SK-N-SH treated with all-trans-retinoic acid at 6 μM for 48 hours (cell line): ENCODE data around the gene LENG9.

Experiments used
- ATAC-seq: fragments of 200-7000 bp; cut with Tn5 transposase; 3 replicates; pipeline ENCODE4 v1.9.1; 2020; ENCODE audit warnings: mild to moderate bottlenecking, moderate library complexity
- ARNTL ChIP-seq: fragments of 450-650 bp; formaldehyde crosslinking; IDR thresholded peaks from 2 replicates; pipeline ENCODE4 v1.5.0; 2020; ENCODE audit warnings: low read depth, mild to moderate bottlenecking, moderate library complexity, borderline replicate concordance
- BACH2 ChIP-seq: fragments of 250-450 bp; sonication (Bioruptor Pico); IDR thresholded peaks from 2 replicates; pipeline ENCODE4 v1.9.0; 2021; ENCODE audit warnings: mild to moderate bottlenecking, borderline replicate concordance
- CSDC2 ChIP-seq: fragments of 250-450 bp; sonication (Bioruptor Pico); IDR thresholded peaks from 2 replicates; pipeline ENCODE4 v1.5.0; 2020; ENCODE audit warnings: mild to moderate bottlenecking, moderate library complexity
- CSRNP3 ChIP-seq: fragments of 250-450 bp; sonication (Bioruptor Pico); IDR thresholded peaks from 2 replicates; pipeline ENCODE4 v1.5.1; 2021; ENCODE audit warnings: mild to moderate bottlenecking, moderate library complexity
- ESRRG ChIP-seq: fragments of 250-450 bp; sonication (Bioruptor Pico); IDR thresholded peaks from 2 replicates; pipeline ENCODE4 v1.6.1; 2021; ENCODE audit warnings: mild to moderate bottlenecking
- GLIS3 ChIP-seq: fragments of 250-450 bp; sonication (Bioruptor Pico); IDR thresholded peaks from 2 replicates; pipeline ENCODE4 v1.5.0; 2020; ENCODE audit warnings: mild to moderate bottlenecking, moderate library complexity
- ISL1 ChIP-seq: fragments of 250-450 bp; sonication (Bioruptor Pico); IDR thresholded peaks from 2 replicates; pipeline ENCODE4 v2.1.2; 2022; ENCODE audit warnings: mild to moderate bottlenecking, moderate library complexity
- OSR1 ChIP-seq: fragments of 250-450 bp; sonication (Bioruptor Pico); IDR thresholded peaks from 2 replicates; pipeline ENCODE4 v1.8.0; 2022; ENCODE audit warnings: moderate library complexity, mild to moderate bottlenecking, inconsistent platforms
- PATZ1 ChIP-seq: fragments of 250-450 bp; sonication (Bioruptor Pico); IDR thresholded peaks from 2 replicates; pipeline ENCODE4 v1.8.0; 2020; ENCODE audit warnings: mild to moderate bottlenecking, moderate library complexity, borderline replicate concordance
- PPARA ChIP-seq: fragments of 250-450 bp; sonication (Bioruptor Pico); IDR thresholded peaks from 2 replicates; pipeline ENCODE4 v1.5.0; 2020; ENCODE audit warnings: mild to moderate bottlenecking, borderline replicate concordance
- RARB ChIP-seq: fragments of 250-450 bp; sonication (Bioruptor Pico); IDR thresholded peaks from 2 replicates; pipeline ENCODE4 v1.8.0; 2021; ENCODE audit warnings: mild to moderate bottlenecking, moderate library complexity
- SNAI2 ChIP-seq: fragments of 250-450 bp; sonication (Bioruptor Pico); IDR thresholded peaks from 2 replicates; pipeline ENCODE4 v1.5.0; 2020; ENCODE audit warnings: mild to moderate bottlenecking, moderate library complexity
- TCF4 ChIP-seq: fragments of 250-450 bp; sonication (Bioruptor Pico); IDR thresholded peaks from 2 replicates; pipeline ENCODE4 v1.8.0; 2021; ENCODE audit warnings: mild to moderate bottlenecking, moderate library complexity, borderline replicate concordance
- TOX ChIP-seq: fragments of 250-450 bp; sonication (Bioruptor Pico); IDR thresholded peaks from 2 replicates; pipeline ENCODE4 v1.8.0; 2021; ENCODE audit warnings: mild to moderate bottlenecking, moderate library complexity, borderline replicate concordance
- ZC3H10 ChIP-seq: fragments of 250-450 bp; sonication (Bioruptor Pico); IDR thresholded peaks from 2 replicates; pipeline ENCODE4 v1.5.1; 2021; ENCODE audit warnings: mild to moderate bottlenecking, moderate library complexity
- ZFP3 ChIP-seq: fragments of 250-450 bp; sonication (Bioruptor Pico); IDR thresholded peaks from 2 replicates; pipeline ENCODE4 v1.5.0; 2020; ENCODE audit warnings: mild to moderate bottlenecking, moderate library complexity
- ZFP30 ChIP-seq: fragments of 450-650 bp; formaldehyde crosslinking; IDR thresholded peaks from 2 replicates; pipeline ENCODE4 v1.5.0; 2022; ENCODE audit warnings: mild to moderate bottlenecking, moderate library complexity
- ZNF565 ChIP-seq: fragments of 450-650 bp; formaldehyde crosslinking; conservative IDR thresholded peaks from 2 replicates; pipeline ENCODE4 v1.5.0; 2020; ENCODE audit warnings: low read depth, mild to moderate bottlenecking, moderate library complexity
- ZNF70 ChIP-seq: fragments of 450-650 bp; formaldehyde crosslinking; IDR thresholded peaks from 2 replicates; pipeline ENCODE4 v1.5.0; 2020; ENCODE audit warnings: mild to moderate bottlenecking, moderate library complexity
- ZNF8 ChIP-seq: fragments of 450-650 bp; formaldehyde crosslinking; IDR thresholded peaks from 2 replicates; pipeline ENCODE4 v1.5.0; 2020; ENCODE audit warnings: mild to moderate bottlenecking, moderate library complexity
- TF ChIP-seq, protein P1 (sequence below): fragments of 250-450 bp; sonication (Bioruptor Pico); IDR thresholded peaks from 2 replicates; pipeline ENCODE4 v1.5.0; 2020; ENCODE audit warnings: mild to moderate bottlenecking, moderate library complexity
- TF ChIP-seq, protein P2 (sequence below): fragments of 250-450 bp; sonication (Bioruptor Pico); IDR thresholded peaks from 2 replicates; pipeline ENCODE4 v1.5.1; 2020; ENCODE audit warnings: low read depth, mild to moderate bottlenecking, moderate library complexity

The LENG9 gene

GRCh38 chr19:54485851-54486250 lies 22.3 kb upstream of the LENG9 start:
- ATAC-seq = no peak
- TF ChIP-seq CSDC2 (CRISPR knock-in tag) = no peak
- no peak for TF ChIP-seq ZNF565 (CRISPR knock-in tag)
- TF ChIP-seq ZNF70 (CRISPR knock-in tag) = no peak
- no peak for TF ChIP-seq RARB (CRISPR knock-in tag)
- TF ChIP-seq ARNTL = no peak
- TF ChIP-seq ISL1 = no peak
- TF ChIP-seq ZFP3 = no peak
- no peak for TF ChIP-seq ZFP30 (CRISPR knock-in tag)
- no peak for TF ChIP-seq PATZ1 (CRISPR knock-in tag)
- no peak for TF ChIP-seq CSRNP3 (CRISPR knock-in tag)

GRCh38 chr19:54484451-54484850 lies 20.9 kb upstream of the LENG9 start:
- ATAC-seq = no peak
- TF ChIP-seq BACH2 (no peak), ZFP3 (no peak), ISL1 (no peak), OSR1 (CRISPR knock-in tag) (no peak), SNAI2 (CRISPR knock-in tag) (no peak), PPARA (CRISPR knock-in tag) (no peak), TOX (CRISPR knock-in tag) (no peak), GLIS3 (no peak), CSRNP3 (CRISPR knock-in tag) (no peak), ARNTL (no peak), TCF4 (no peak), ZNF565 (CRISPR knock-in tag) (no peak), ZC3H10 (CRISPR knock-in tag) (no peak), ESRRG (no peak), PATZ1 (CRISPR knock-in tag) (no peak)
- TF ChIP-seq, protein P1, sequence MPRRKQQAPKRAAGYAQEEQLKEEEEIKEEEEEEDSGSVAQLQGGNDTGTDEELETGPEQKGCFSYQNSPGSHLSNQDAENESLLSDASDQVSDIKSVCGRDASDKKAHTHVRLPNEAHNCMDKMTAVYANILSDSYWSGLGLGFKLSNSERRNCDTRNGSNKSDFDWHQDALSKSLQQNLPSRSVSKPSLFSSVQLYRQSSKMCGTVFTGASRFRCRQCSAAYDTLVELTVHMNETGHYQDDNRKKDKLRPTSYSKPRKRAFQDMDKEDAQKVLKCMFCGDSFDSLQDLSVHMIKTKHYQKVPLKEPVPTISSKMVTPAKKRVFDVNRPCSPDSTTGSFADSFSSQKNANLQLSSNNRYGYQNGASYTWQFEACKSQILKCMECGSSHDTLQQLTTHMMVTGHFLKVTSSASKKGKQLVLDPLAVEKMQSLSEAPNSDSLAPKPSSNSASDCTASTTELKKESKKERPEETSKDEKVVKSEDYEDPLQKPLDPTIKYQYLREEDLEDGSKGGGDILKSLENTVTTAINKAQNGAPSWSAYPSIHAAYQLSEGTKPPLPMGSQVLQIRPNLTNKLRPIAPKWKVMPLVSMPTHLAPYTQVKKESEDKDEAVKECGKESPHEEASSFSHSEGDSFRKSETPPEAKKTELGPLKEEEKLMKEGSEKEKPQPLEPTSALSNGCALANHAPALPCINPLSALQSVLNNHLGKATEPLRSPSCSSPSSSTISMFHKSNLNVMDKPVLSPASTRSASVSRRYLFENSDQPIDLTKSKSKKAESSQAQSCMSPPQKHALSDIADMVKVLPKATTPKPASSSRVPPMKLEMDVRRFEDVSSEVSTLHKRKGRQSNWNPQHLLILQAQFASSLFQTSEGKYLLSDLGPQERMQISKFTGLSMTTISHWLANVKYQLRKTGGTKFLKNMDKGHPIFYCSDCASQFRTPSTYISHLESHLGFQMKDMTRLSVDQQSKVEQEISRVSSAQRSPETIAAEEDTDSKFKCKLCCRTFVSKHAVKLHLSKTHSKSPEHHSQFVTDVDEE (CRISPR knock-in tag) = no peak
- TF ChIP-seq, protein P2, sequence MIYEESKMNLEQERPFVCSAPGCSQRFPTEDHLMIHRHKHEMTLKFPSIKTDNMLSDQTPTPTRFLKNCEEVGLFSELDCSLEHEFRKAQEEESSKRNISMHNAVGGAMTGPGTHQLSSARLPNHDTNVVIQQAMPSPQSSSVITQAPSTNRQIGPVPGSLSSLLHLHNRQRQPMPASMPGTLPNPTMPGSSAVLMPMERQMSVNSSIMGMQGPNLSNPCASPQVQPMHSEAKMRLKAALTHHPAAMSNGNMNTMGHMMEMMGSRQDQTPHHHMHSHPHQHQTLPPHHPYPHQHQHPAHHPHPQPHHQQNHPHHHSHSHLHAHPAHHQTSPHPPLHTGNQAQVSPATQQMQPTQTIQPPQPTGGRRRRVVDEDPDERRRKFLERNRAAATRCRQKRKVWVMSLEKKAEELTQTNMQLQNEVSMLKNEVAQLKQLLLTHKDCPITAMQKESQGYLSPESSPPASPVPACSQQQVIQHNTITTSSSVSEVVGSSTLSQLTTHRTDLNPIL (CRISPR knock-in tag) = no peak

DNA sequence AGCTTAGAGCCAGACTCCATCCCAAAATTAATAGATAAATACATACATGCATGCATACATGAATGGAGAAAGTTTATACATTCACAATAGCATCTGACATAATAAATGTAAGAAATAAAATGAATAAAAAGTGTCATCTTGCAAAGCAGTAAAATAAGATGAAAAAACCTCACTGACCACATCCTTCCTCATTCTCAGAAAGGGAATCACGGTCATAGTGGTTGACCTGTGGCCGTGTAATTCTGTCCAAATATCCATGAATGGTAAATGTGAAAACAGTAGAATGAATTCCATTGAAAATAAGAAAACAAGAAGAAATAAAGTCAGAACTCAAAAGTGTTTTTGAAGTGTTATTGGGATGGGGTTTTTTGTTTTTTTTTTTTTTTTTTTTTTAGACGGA lies 19.3 kb upstream of the LENG9 start:
- no peak for ATAC-seq
- TF ChIP-seq ZFP3 (no peak), ZFP30 (CRISPR knock-in tag) (no peak), SNAI2 (CRISPR knock-in tag) (no peak), ZC3H10 (CRISPR knock-in tag) (no peak), ZNF8 (CRISPR knock-in tag) (no peak)
